Body of pancreas (tissue), 4 donors: ENCODE results near the gene AQR.

Experiments used
- CTCF ChIP-seq, 7 experiments: fragments of 450-650 bp in 4 of 7; fragments of 200-600 bp in 3 of 7; sonication (generic) in 3 of 7; IDR thresholded peaks; one replicate each; pipeline ENCODE4 v1.5.1; 2016 to 2019; ENCODE audit warnings: antibody characterized with exemption in 7 of 7
- POLR2A ChIP-seq, 3 donors: fragments of 450-650 bp; IDR thresholded peaks; one replicate each; pipeline ENCODE4 v1.6.1; 2016; ENCODE audit warnings: antibody characterized with exemption in 3 of 3, mild to moderate bottlenecking in 2 of 3

GRCh38 chr15:35003928-35004327 lies 34.4 kb upstream of the AQR start:
- TF ChIP-seq CTCF (IDR thresholded peaks at IDR 0.05): no peak
- TF ChIP-seq POLR2A (IDR thresholded peaks at IDR 0.05): no peak
